ENCODE results near the gene BTBD10. TPM values are rescaled to one million over a fixed set of nuclear protein-coding genes. Genes with fewer than 3 reads are reported as not detected.

Gene BTBD10
- total and polyA plus RNA-seq, 2 of the 13 experiments (the other 11 are each of a cell fraction or from before 2014, with no cell fraction given): 9.8 to 26.6 TPM

GRCh38 chr11:13362596-13363109 is 100.4 kb downstream of the BTBD10 start:
- in situ Hi-C loops (cut with HindIII; ENCODE audit: extremely low pct_ligation_motif_present, low pct_unique_long_range_greater_than_20kb): no loop called here
- TF ChIP-seq ETV6 (CRISPR knock-in tag; conservative IDR thresholded peaks at IDR 0.05) (no peak), NFE2L1 (CRISPR knock-in tag; IDR thresholded peaks at IDR 0.05; ENCODE audit: borderline replicate concordance) (no peak), ZNF367 (CRISPR knock-in tag; IDR thresholded peaks at IDR 0.05; ENCODE audit: borderline replicate concordance) (no peak), PRMT3 (CRISPR knock-in tag; IDR thresholded peaks at IDR 0.05; ENCODE audit: borderline replicate concordance, low read depth) (no peak), SYNCRIP (IDR thresholded peaks at IDR 0.05; ENCODE audit: insufficient read depth, low read depth, low read length) (no peak), ZBTB3 (CRISPR knock-in tag; IDR thresholded peaks at IDR 0.05; ENCODE audit: borderline replicate concordance, low read depth) (no peak), GLI4 (CRISPR knock-in tag; IDR thresholded peaks at IDR 0.05; ENCODE audit: borderline replicate concordance) (no peak), ZNF335 (CRISPR knock-in tag; IDR thresholded peaks at IDR 0.05) (no peak), ADNP (CRISPR knock-in tag; IDR thresholded peaks at IDR 0.05) (no peak), HNRNPK (IDR thresholded peaks at IDR 0.05; ENCODE audit: low read depth, low read length, poor library complexity, severe bottlenecking) (no peak), ZHX1 (CRISPR knock-in tag; IDR thresholded peaks at IDR 0.05; ENCODE audit: low read depth) (no peak)
- TF ChIP-seq, protein P1, sequence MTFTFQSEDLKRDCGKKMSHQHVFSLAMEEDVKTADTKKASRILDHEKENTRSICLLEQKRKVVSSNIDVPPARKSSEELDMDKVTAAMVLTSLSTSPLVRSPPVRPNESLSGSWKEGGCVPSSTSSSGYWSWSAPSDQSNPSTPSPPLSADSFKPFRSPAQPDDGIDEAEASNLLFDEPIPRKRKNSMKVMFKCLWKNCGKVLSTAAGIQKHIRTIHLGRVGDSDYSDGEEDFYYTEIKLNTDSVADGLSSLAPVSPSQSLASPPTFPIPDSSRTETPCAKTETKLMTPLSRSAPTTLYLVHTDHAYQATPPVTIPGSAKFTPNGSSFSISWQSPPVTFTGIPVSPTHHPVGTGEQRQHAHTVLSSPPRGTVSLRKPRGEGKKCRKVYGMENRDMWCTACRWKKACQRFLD (CRISPR knock-in tag; IDR thresholded peaks at IDR 0.05; ENCODE audit: borderline replicate concordance): no peak

More at GRCh38 chr11:13362596-13363109, 100.4 kb downstream of the BTBD10 start:
- Histone ChIP-seq H3K9ac (ENCODE audit: insufficient read depth, low read depth, low read length) (no peak overlapping the region), H3K4me2 (ENCODE audit: low read depth, low read length) (no peak overlapping the region), H3K36me3 (replicated peaks in 1 of 2; ENCODE audit: control insufficient read depth in 1 of 2, insufficient read depth in 2 of 2, low read length in 2 of 2) (no peaks in the 10 kb centered on the region; a peak in 1 of 5 replicates), H2AFZ (ENCODE audit: low read length) (no peak overlapping the region), H3K4me3 (replicated peaks in 1 of 3; ENCODE audit: insufficient read depth in 1 of 3, low read depth in 2 of 3, low read length in 3 of 3) (no peak overlapping the region), H3K79me2 (ENCODE audit: insufficient read depth, low read length) (no peaks in the 10 kb centered on the region), H3K27ac (ENCODE audit: extremely low read length, insufficient read depth, low read length) (no peak overlapping the region), H3K27me3 (ENCODE audit: control insufficient read depth in 1 of 2, insufficient read depth in 2 of 2, low read length in 2 of 2) (no peaks in the 10 kb centered on the region), H3K4me1 (ENCODE audit: insufficient read depth, low read length) (0 out of 2 replicates have a peak, but pooled peaks cover 8% of the 10 kb centered on the region), H4K20me1 (ENCODE audit: insufficient read depth, low read length) (no peaks in the 10 kb centered on the region), H3K9me3 (ENCODE audit: low read length) (no peaks in the 10 kb centered on the region)
- DNase-seq (ENCODE audit: low spot score) (no peak), FAIRE-seq (no peak), ATAC-seq (no peak)
- intact Hi-C loops (cut with micrococcal nuclease; ENCODE audit: unreplicated experiment): no loop called here
- BruUV-seq (replicated peaks): no TSS peak
- ChIA-PET CTCF (ENCODE audit: low intra/inter-chr PET ratio, low total read pairs) (no interaction called here), POLR2A (no interaction called here)
- WGBS (ENCODE audit: low lambda C conversion rate): 94% methylated on average over 9 of the region's 9 CpGs

Measured in HepG2 (cell line).